Urinary bladder (tissue), 4 donors: ENCODE measurements around the gene PHGDH. TPM values are rescaled to one million over a fixed set of nuclear protein-coding genes. Genes with fewer than 3 reads are reported as not detected.

ENCODE experiments used
- DNase-seq: peaks from one replicate; pipeline ENCODE4 v3.0.0-alpha.2; 2015; ENCODE audit errors: extremely low spot score
- H3K27ac ChIP-seq: one replicate; pipeline ENCODE4 v1.5.1; 2013; ENCODE audit warnings: low read depth, mild to moderate bottlenecking, moderate library complexity
- H3K36me3 ChIP-seq: one replicate; pipeline ENCODE4 v1.6.1; 2013; ENCODE audit warnings: mild to moderate bottlenecking, moderate library complexity; ENCODE audit not compliant: insufficient read depth
- H3K4me1 ChIP-seq: one replicate; pipeline ENCODE4 v1.6.1; 2013; ENCODE audit warnings: mild to moderate bottlenecking, moderate library complexity; ENCODE audit not compliant: insufficient read depth
- H3K4me3 ChIP-seq: one replicate; pipeline ENCODE4 v1.5.1; 2013; ENCODE audit warnings: low read depth, low read length
- WGBS: extraction: QIAGEN DNeasy Blood & Tissue Kit; methylation state at CpG from one replicate; pipeline ENCODE4 v1.1.7; 2013; 5-methylcytosine and 5-hydroxymethylcytosine counted together
- polyA plus RNA-seq: library from polyadenylated mRNA; stranded (reverse); fragments of 200-250 nt; gene quantifications from one replicate; pipeline ENCODE4 v1.2.3, GENCODE V29; 2013
- total RNA-seq: library from RNA; depleted of rRNA; stranded (reverse); fragments of >200 nt; gene quantifications from one replicate; pipeline ENCODE4 v1.2.3, GENCODE V29; 2014
- donor health status: healthy with polysubstance abuse.
- donor health status: healthy.

Gene PHGDH
- total and polyA plus RNA-seq, 2 donors = 51.3 to 166 TPM

GRCh38 chr1:119729044-119729443 lies 17.3 kb downstream of the PHGDH start:
- Histone ChIP-seq H3K4me1 (no peaks in the 10 kb centered on the region), H3K27ac (no peak overlapping the region), H3K36me3 (peaks cover 1% of the 10 kb centered on the region), H3K4me3 (no peak overlapping the region)
- no peak for DNase-seq

GRCh38 chr1:119731060-119731459 lies 19.3 kb downstream of the PHGDH start:
- DNase-seq = no peak
- Histone ChIP-seq H3K36me3 (no peaks in the 10 kb centered on the region), H3K4me3 (no peak overlapping the region), H3K27ac (no peak overlapping the region), H3K4me1 (no peaks in the 10 kb centered on the region)
- 92% methylated on average over 5 of the region's 5 CpGs for WGBS

GRCh38 chr1:119731741-119732430 lies 20.2 kb downstream of the PHGDH start:
- Histone ChIP-seq H3K4me1 (no peaks in the 10 kb centered on the region), H3K4me3 (no peak overlapping the region), H3K36me3 (no peaks in the 10 kb centered on the region), H3K27ac (no peak overlapping the region)
- no peak for DNase-seq
- WGBS = 90% methylated on average over 6 of the region's 6 CpGs

- Histone ChIP-seq H3K36me3 (no peaks in the 10 kb centered on the region), H3K27ac (no peak overlapping the region), H3K4me3 (no peak overlapping the region), H3K4me1 (no peaks in the 10 kb centered on the region)
- 78% methylated on average over 11 of the region's 11 CpGs for WGBS
- DNase-seq = no peak
These were observed 20.9 kb downstream of the PHGDH start for GRCh38 chr1:119732465-119733168.

GRCh38 chr1:119733754-119734153 lies 22.0 kb downstream of the PHGDH start:
- Histone ChIP-seq H3K27ac (no peak overlapping the region), H3K4me3 (no peak overlapping the region), H3K36me3 (no peaks in the 10 kb centered on the region), H3K4me1 (no peaks in the 10 kb centered on the region)
- DNase-seq = no peak
- 94% methylated on average over 3 of the region's 3 CpGs for WGBS

GRCh38 chr1:119735217-119735616 lies 23.5 kb downstream of the PHGDH start:
- no peak overlapping the region for H3K27ac ChIP-seq
- WGBS = 72% methylated on average over 14 of the region's 14 CpGs
- no peak overlapping the region for H3K4me3 ChIP-seq
- DNase-seq = no peak
- H3K4me1 ChIP-seq = no peaks in the 10 kb centered on the region
- H3K36me3 ChIP-seq = no peaks in the 10 kb centered on the region

- Histone ChIP-seq H3K36me3 (no peaks in the 10 kb centered on the region), H3K27ac (no peak overlapping the region), H3K4me3 (no peak overlapping the region), H3K4me1 (no peaks in the 10 kb centered on the region)
- no peak for DNase-seq
- 100% methylated on average over 2 of the region's 2 CpGs for WGBS
These were observed 24.9 kb downstream of the PHGDH start for GRCh38 chr1:119736649-119737039.

- no peak for DNase-seq
- WGBS = 64% methylated on average over 16 of the region's 16 CpGs
- no peak overlapping the region for H3K4me3 ChIP-seq
- H3K36me3 ChIP-seq = no peaks in the 10 kb centered on the region
- H3K4me1 ChIP-seq = no peaks in the 10 kb centered on the region
- no peak overlapping the region for H3K27ac ChIP-seq
These were observed 25.4 kb downstream of the PHGDH start for GRCh38 chr1:119737040-119737682.

- no peak overlapping the region for H3K27ac ChIP-seq
- WGBS = 65% methylated on average over 7 of the region's 7 CpGs
- no peaks in the 10 kb centered on the region for H3K4me1 ChIP-seq
- no peak overlapping the region for H3K4me3 ChIP-seq
- DNase-seq = no peak
- H3K36me3 ChIP-seq = no peaks in the 10 kb centered on the region
These were observed 26.5 kb downstream of the PHGDH start for GRCh38 chr1:119738100-119738720.

GRCh38 chr1:119739150-119739549 lies 27.4 kb downstream of the PHGDH start:
- Histone ChIP-seq H3K36me3 (no peaks in the 10 kb centered on the region), H3K4me3 (no peak overlapping the region), H3K27ac (no peak overlapping the region), H3K4me1 (no peaks in the 10 kb centered on the region)
- DNase-seq = no peak
- WGBS = 63% methylated on average over 6 of the region's 6 CpGs

GRCh38 chr1:119740261-119740660 lies 28.5 kb downstream of the PHGDH start:
- DNase-seq = no peak
- H3K36me3 ChIP-seq = no peaks in the 10 kb centered on the region
- H3K4me1 ChIP-seq = no peaks in the 10 kb centered on the region
- H3K4me3 ChIP-seq = no peak overlapping the region
- H3K27ac ChIP-seq = no peak overlapping the region
- WGBS = 100% methylated on average over 2 of the region's 2 CpGs

GRCh38 chr1:119740896-119741780 lies 29.4 kb downstream of the PHGDH start:
- Histone ChIP-seq H3K4me3 (no peak overlapping the region), H3K4me1 (no peaks in the 10 kb centered on the region), H3K36me3 (no peaks in the 10 kb centered on the region), H3K27ac (no peak overlapping the region)
- no peak for DNase-seq
- 83% methylated on average over 13 of the region's 13 CpGs for WGBS

GRCh38 chr1:119742202-119742601 lies 30.5 kb downstream of the PHGDH start:
- Histone ChIP-seq H3K4me3 (no peak overlapping the region), H3K36me3 (no peaks in the 10 kb centered on the region), H3K4me1 (no peaks in the 10 kb centered on the region), H3K27ac (no peak overlapping the region)
- WGBS = 54% methylated on average over 7 of the region's 7 CpGs
- no peak for DNase-seq
